OCI-LY1 (cell line): ENCODE data around the gene SLIRP.

ENCODE experiments used
- CTCF ChIP-seq: fragments of 200-600 bp; sonication (generic), shearing (Covaris generic); IDR thresholded peaks from 2 replicates; pipeline ENCODE4 v1.5.1; 2017; ENCODE audit warnings: mild to moderate bottlenecking, antibody characterized with exemption, low read length, moderate library complexity, mixed read lengths
- EZH2 ChIP-seq: fragments of 200-600 bp; sonication (generic), shearing (Covaris generic); IDR thresholded peaks from 2 replicates; pipeline ENCODE4 v1.8.0; 2017; ENCODE audit warnings: borderline replicate concordance, mixed run types, mild to moderate bottlenecking, antibody characterized with exemption, low read length, moderate library complexity, mixed read lengths

DNA sequence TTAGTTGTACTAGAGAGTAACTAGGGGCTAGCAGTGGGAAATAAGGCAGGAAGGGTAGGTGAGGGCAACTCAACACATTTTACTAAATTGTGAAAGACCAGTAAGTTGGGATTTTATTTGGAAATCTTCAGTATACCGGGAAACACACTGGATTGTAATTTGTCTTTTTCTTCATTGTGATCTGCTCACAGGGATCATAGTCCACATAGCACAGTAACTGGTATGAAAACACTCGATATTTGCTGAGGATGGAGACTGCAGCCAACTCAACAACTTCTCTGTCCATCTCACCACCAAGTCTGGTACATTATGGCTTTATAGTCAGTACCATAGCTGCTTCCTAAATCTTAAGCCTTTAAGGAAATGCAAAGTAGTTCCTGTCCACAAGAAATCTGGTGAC lies 2.5 kb downstream of the SLIRP start:
- no peak for TF ChIP-seq CTCF
- TF ChIP-seq EZH2: no peak
